HepG2 (cell line): ENCODE data around the gene UXS1.

Experiments used
- ARID2 ChIP-seq: sonication (generic); formaldehyde crosslinking; IDR thresholded peaks from 2 replicates; pipeline ENCODE4 v1.8.1; 2022; ENCODE audit warnings: mild to moderate bottlenecking, missing genetic modification reagents, borderline replicate concordance
- BHLHE40 ChIP-seq: IDR thresholded peaks from 2 replicates; pipeline ENCODE4 v1.6.1; 2011; ENCODE audit warnings: low read length, improper control_type of control experiment
- CBX1 ChIP-seq: IDR thresholded peaks from one replicate; pipeline ENCODE4 v1.6.1; 2016; ENCODE audit warnings: antibody characterized with exemption, low read depth
- CTCF ChIP-seq: sonication (generic); formaldehyde crosslinking; IDR thresholded peaks from 2 replicates; pipeline ENCODE4 v1.5.0; 2020; ENCODE audit warnings: mild to moderate bottlenecking, missing genetic modification reagents, moderate library complexity
- NAIF1 ChIP-seq: sonication (generic); formaldehyde crosslinking; IDR thresholded peaks from 2 replicates; pipeline ENCODE4 v1.5.0; 2020; ENCODE audit warnings: mild to moderate bottlenecking, missing genetic modification reagents, borderline replicate concordance
- PHB2 ChIP-seq: fragments of 450-650 bp; IDR thresholded peaks from 2 replicates; pipeline ENCODE4 v1.6.1; 2018; ENCODE audit not compliant: partially characterized antibody
- POLR2A ChIP-seq, 2 experiments: IDR thresholded peaks; 2 replicates each; pipeline ENCODE4 v1.6.1; 2011; ENCODE audit warnings: low read depth in 2 of 2, low read length in 2 of 2, mild to moderate bottlenecking in 1 of 2, moderate library complexity in 1 of 2; ENCODE audit not compliant: insufficient read depth in 1 of 2
- RFXANK ChIP-seq: IDR thresholded peaks from 2 replicates; pipeline ENCODE4 v1.6.1; 2016
- ZC3H13 ChIP-seq: sonication (generic); formaldehyde crosslinking; IDR thresholded peaks from 2 replicates; pipeline ENCODE4 v1.8.1; 2023; ENCODE audit warnings: mild to moderate bottlenecking, missing genetic modification reagents, moderate library complexity
- ZNF232 ChIP-seq: sonication (generic); formaldehyde crosslinking; IDR thresholded peaks from 2 replicates; pipeline ENCODE4 v1.4.0; 2020; ENCODE audit warnings: missing genetic modification reagents, borderline replicate concordance
- ZNF274 ChIP-seq: sonication (generic); formaldehyde crosslinking; IDR thresholded peaks from 2 replicates; pipeline ENCODE4 v1.5.1; 2020; ENCODE audit warnings: mild to moderate bottlenecking, missing genetic modification reagents
- ZNF720 ChIP-seq: sonication (generic); formaldehyde crosslinking; IDR thresholded peaks from 2 replicates; pipeline ENCODE4 v1.4.0; 2020; ENCODE audit warnings: missing genetic modification reagents

- TF ChIP-seq ZC3H13 (CRISPR knock-in tag) (no peak), BHLHE40 (no peak), POLR2A (IDR thresholded peaks at IDR 0.05; ENCODE audit: insufficient read depth in 1 of 2, low read depth in 2 of 2, low read length in 2 of 2) (no peak), PHB2 (no peak), RFXANK (CRISPR knock-in tag) (no peak), ZNF720 (CRISPR knock-in tag) (no peak), ZNF274 (CRISPR knock-in tag) (no peak), ZNF232 (CRISPR knock-in tag) (no peak), CTCF (CRISPR knock-in tag) (no peak), CBX1 (no peak), NAIF1 (CRISPR knock-in tag) (no peak), ARID2 (CRISPR knock-in tag) (no peak)
These were observed 139.8 kb downstream of the UXS1 start for GRCh38 chr2:106054321-106054720.
